SK-N-SH treated with all-trans-retinoic acid at 6 μM for 48 hours (cell line): ENCODE results near the gene SEBOX.

ENCODE experiments used
- CREB5 ChIP-seq: fragments of 250-450 bp; sonication (Bioruptor Pico); IDR thresholded peaks from 2 replicates; pipeline ENCODE4 v1.5.1; 2020; ENCODE audit warnings: low read depth, mild to moderate bottlenecking, moderate library complexity
- PATZ1 ChIP-seq: fragments of 250-450 bp; sonication (Bioruptor Pico); IDR thresholded peaks from 2 replicates; pipeline ENCODE4 v1.8.0; 2020; ENCODE audit warnings: mild to moderate bottlenecking, moderate library complexity, borderline replicate concordance

- TF ChIP-seq PATZ1 (CRISPR knock-in tag) (no peak), CREB5 (CRISPR knock-in tag) (no peak; the same call in 1 of the 2 replicates)
Observed at GRCh38 chr17:28335201-28335958, 29.6 kb downstream of the SEBOX start, which contains the start of the genes IFT20 and TNFAIP1.
